GM18511 (cell line): ENCODE data around the gene GIPC1.

ENCODE experiments used
- ATAC-seq: cut with Tn5 transposase; IDR thresholded peaks from one replicate; pipeline ENCODE4 v1.9.1; 2021; ENCODE audit warnings: mild to moderate bottlenecking, moderate library complexity; ENCODE audit not compliant: unreplicated experiment

GIPC1 gene

GRCh38 chr19:14441041-14441938, 54.6 kb downstream of the GIPC1 start:
- ATAC-seq: no peak

- peak; percentile 87 for ATAC-seq
Observed at GRCh38 chr19:14440049-14440448, 55.9 kb downstream of the GIPC1 start.

GRCh38 chr19:14439014-14439413, 56.9 kb downstream of the GIPC1 start:
- ATAC-seq: no peak

- ATAC-seq: no peak
Observed at GRCh38 chr19:14437578-14438140, 58.3 kb downstream of the GIPC1 start.

- no peak for ATAC-seq
Observed at GRCh38 chr19:14435320-14436050, 60.4 kb downstream of the GIPC1 start.

- no peak for ATAC-seq
Observed at GRCh38 chr19:14434543-14435319, 61.2 kb downstream of the GIPC1 start.

GRCh38 chr19:14433554-14434501, 62.1 kb downstream of the GIPC1 start:
- ATAC-seq: peak; percentile 28

GRCh38 chr19:14432791-14433553, 63.0 kb downstream of the GIPC1 start, which contains the start of gene PKN1:
Gene PKN1, plus strand, starts transcription at chr19:14433306. Its CDS starts 216 bp downstream, at chr19:14433522.
- ATAC-seq: peak; percentile 62

GRCh38 chr19:14430712-14431111, 65.2 kb downstream of the GIPC1 start:
- ATAC-seq: no peak

GRCh38 chr19:14428882-14429416, 67.0 kb downstream of the GIPC1 start:
- no peak for ATAC-seq
